Upper lobe of left lung (tissue), 4 donors: Measurements from ENCODE around the gene NUP98.
A peak's percentile ranks its signal among the peaks of the same experiment; 100 is the strongest.

Experiments used
- CTCF ChIP-seq, 6 experiments: fragments of 450-650 bp in 4 of 6; fragments of 200-600 bp in 2 of 6; sonication (generic) in 2 of 6; IDR thresholded peaks; one replicate each; pipeline ENCODE4 v1.5.1; 2016 to 2019; ENCODE audit warnings: antibody characterized with exemption in 6 of 6
- EP300 ChIP-seq, 4 donors: sonication (generic); formaldehyde crosslinking; IDR thresholded peaks; one replicate each; pipeline ENCODE4 v1.5.1; 2017; ENCODE audit warnings: antibody characterized with exemption in 4 of 4, control low read depth in 2 of 4
- POLR2A ChIP-seq, 4 donors: fragments of 450-650 bp; IDR thresholded peaks; one replicate each; pipeline ENCODE4 v1.5.1; 2016 to 2017; ENCODE audit warnings: antibody characterized with exemption in 4 of 4, mild to moderate bottlenecking in 2 of 4

DNA sequence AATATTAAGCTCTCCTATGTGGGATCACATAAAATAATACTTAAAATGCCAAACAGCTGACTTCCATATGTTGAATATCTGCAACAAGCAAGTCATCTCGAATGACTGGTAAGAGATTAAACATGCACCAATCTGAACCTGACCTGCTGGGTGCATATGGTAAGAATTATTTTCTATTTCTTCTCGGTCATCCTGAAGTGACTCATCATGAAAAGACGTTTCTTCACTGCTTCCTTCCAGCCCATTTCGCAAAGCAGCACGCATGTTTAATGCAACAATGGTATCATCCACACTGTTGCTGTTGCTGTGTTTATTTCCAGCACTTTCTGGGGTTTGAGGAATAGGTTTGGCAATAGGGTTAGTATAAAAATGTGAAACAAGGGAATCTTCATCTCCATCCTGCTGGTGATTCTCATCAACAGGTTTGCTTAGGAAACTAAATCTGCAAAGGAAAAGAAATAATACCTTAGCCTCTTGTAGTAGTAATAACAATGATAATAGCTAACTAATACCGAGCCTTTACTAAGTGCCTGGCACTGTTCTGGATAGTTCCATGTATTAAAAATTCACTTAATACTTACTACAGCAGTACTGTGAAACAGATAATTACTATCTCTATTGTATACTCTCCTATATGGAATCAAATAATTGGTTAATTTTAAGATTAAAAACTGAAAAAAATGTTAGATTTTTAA lies 74.2 kb downstream of the NUP98 start:
- TF ChIP-seq POLR2A (IDR thresholded peaks at IDR 0.05) = no peak
- TF ChIP-seq EP300 (IDR thresholded peaks at IDR 0.05) = peak in 1 of 4 donors; percentile 66
- no peak for TF ChIP-seq CTCF (IDR thresholded peaks at IDR 0.05)
